Epithelial cell of esophagus (primary cell): Measurements from ENCODE around the gene RBFOX2.

ENCODE experiments used
- DNase-seq: peaks from one replicate; pipeline ENCODE4 v3.0.0; 2010; ENCODE audit warnings: low read depth
- H3K4me3 ChIP-seq: 2 replicates; pipeline ENCODE4 v1.5.1; 2011; ENCODE audit warnings: mild to moderate bottlenecking, low read length, control low read depth
- TF ChIP-seq, protein P1 (sequence below): IDR thresholded peaks from 2 replicates; pipeline ENCODE4 v1.5.1; 2011; ENCODE audit warnings: low read depth, mild to moderate bottlenecking, low read length, control low read depth, inconsistent platforms; ENCODE audit not compliant: insufficient read depth; ENCODE audit errors: missing control alignments

RBFOX2 gene

DNA sequence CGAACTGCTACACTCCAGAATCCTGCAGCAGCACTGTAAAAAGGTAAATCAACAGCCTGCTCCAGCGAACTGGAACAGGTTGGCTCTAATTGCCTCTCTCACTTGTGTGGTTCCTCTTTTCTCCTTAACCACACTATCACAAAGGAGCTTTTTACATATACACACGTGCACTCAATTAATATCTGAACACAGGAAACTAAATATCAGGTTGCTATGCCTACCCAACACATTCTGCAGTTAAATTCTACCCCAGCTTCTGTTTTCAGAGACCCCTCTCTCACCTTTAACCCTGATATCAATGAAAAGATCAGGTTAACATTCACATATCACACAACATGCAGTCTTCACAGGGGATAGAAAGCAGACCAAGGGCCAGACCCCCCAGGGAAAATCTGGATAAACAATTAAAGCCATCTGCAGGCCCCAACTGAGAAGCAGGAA lies 11.0 kb downstream of the RBFOX2 start:
- TF ChIP-seq, protein P1, sequence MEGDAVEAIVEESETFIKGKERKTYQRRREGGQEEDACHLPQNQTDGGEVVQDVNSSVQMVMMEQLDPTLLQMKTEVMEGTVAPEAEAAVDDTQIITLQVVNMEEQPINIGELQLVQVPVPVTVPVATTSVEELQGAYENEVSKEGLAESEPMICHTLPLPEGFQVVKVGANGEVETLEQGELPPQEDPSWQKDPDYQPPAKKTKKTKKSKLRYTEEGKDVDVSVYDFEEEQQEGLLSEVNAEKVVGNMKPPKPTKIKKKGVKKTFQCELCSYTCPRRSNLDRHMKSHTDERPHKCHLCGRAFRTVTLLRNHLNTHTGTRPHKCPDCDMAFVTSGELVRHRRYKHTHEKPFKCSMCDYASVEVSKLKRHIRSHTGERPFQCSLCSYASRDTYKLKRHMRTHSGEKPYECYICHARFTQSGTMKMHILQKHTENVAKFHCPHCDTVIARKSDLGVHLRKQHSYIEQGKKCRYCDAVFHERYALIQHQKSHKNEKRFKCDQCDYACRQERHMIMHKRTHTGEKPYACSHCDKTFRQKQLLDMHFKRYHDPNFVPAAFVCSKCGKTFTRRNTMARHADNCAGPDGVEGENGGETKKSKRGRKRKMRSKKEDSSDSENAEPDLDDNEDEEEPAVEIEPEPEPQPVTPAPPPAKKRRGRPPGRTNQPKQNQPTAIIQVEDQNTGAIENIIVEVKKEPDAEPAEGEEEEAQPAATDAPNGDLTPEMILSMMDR, result no peak
- no peak for DNase-seq
- no peak overlapping the region for H3K4me3 ChIP-seq

DNA sequence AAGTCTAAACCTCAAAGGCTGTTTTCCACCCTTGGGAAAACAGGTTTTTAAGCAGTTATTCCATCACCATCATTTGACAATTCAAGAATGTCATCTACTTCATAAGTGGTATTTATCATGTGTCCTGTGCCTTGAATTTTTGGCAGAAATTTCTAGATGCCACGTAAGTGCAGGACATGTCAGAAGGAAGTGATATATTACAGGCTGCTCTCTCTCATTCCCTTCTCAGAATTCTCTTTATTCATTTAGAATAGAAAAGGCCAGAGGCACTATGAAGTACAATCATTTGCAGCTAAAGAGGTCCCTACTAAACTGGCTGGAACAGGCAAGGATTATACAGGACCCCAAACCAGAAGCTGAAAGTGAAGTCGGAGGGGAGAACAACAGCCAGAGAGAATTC lies 11.9 kb downstream of the RBFOX2 start:
- TF ChIP-seq, protein P1, result no peak
- H3K4me3 ChIP-seq, result no peak overlapping the region
- DNase-seq, result no peak

DNA sequence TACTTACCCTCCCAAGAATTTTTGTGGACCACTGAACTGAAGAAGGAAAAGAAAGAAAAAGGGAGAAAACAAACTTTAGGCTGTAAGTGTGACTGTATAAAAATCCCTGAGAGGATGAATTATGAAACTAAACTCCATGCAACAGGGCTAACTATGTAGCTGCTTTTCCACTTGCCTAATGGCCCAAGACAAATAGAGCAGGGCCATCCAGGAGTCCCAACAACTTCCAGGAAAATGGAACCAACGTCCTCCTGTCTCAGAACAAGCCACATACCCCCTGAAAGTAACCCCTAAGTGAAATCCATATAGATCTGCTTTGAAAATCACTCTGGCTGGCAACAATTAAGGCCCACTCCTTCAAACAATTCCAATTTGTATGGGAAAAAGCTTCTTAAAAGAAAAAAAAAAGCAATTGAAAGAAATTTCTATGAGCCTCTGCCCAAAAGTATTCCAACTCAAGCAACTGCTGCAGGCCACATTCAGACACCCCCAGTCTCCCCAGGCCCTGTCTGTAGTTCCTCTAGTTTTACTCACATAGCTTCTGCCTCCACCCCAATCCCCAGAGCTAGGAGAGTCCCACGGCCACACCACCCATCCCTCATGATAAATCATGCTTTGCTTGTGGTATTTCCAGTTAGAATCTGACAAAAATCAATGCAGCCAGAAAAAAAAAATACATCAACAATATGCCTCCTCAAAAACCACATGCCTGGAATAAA lies 12.7 kb downstream of the RBFOX2 start:
- DNase-seq, result no peak
- TF ChIP-seq, protein P1, result no peak
- H3K4me3 ChIP-seq, result no peak overlapping the region

DNA sequence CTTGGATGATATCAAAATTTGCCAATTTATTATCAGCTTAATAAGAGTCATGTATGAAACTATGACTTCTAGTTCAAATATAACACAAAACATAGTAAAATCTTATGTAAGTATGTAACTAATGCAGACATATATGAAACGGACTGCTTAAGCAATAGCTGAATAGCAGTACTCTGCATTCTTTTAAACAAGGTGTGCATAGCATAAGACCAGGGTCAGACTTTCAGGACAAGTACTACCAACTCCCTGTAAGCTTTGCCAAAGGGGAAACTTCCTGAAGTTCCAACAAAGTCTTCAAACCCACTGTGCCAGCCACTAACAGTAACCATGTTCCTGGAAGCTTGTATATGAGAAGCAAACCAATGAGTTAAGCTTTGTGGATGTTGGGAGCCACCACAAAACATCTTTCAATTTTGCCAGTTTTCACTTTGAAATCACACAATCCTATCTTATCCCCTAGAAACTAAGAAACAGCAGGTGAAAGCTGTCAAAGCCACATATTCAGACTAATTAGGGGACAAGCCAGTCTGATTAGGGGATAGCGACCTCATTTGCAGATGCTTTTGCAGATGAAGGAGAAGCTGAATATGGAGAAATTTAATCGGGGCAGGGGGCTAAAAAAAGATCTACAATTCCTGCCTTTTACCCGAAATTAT lies 13.3 kb downstream of the RBFOX2 start:
- DNase-seq, result no peak
- no peak overlapping the region for H3K4me3 ChIP-seq
- TF ChIP-seq, protein P1, result no peak

DNA sequence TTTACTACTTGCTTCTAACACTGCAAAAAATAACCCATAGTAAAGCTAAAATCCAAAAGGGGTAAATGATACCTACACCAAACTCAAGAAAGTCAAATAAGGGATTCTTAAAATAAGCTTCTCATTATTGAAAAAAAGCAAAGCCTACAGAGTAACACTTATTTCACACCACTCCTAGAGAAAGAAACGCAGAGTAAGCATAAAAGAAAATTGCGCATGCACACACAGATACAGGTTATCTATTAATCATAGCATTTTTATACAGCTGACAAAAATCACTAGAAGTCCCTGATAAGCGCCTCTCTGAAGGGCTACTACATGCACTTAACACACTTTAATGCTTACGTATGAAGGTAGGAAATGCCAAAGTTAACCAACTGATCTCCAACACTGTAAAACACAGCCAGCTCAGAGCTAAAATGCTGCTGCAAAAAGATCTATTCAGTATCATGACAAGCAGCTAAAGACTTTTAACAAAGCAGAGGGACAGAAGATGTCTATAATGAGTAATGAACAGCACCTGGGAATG lies 14.0 kb downstream of the RBFOX2 start:
- H3K4me3 ChIP-seq, result no peak overlapping the region
- TF ChIP-seq, protein P1, result no peak
- no peak for DNase-seq

DNA sequence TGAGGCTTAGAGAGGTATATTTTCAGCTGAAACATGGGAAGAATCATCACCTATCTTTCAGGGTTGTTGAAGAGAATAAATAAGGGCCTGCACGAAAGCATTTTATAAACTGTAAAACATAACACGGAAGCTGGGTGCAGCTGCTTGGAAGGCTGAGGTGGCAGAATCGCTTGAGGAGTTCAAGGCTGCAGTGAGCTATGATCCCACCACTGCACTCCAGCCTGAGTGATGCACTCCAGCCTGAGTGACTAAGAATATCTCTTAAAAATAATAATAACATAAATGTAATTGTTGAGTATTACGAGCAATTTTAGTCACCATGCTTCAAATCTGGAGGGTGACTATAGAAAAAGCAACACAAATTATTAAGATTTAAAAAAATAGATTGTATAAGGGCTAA lies 16.3 kb downstream of the RBFOX2 start:
- DNase-seq, result no peak
- H3K4me3 ChIP-seq, result no peak overlapping the region
- TF ChIP-seq, protein P1, result no peak

DNA sequence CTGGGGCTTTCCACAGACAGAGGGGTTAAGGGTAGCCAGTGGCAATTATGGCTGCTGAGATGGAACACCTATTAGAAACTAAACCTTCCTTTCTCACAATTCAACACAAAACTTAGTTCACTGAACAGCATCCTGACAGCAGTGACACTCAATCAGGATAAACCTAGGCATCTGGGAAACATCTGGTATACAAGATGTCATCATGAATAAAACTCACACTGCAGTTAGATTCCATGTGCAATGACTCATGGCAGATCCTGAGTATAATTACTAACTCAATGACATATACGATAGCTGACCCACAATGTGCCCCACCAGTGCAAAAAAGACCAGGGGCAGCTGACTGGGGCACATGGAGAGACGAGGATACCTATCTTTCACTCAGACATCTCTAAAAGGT lies 17.7 kb downstream of the RBFOX2 start:
- no peak overlapping the region for H3K4me3 ChIP-seq
- peak; percentile 73 for DNase-seq
- TF ChIP-seq, protein P1, result no peak
